Neural progenitor cell (in vitro differentiated cells): Measurements from ENCODE around the gene CD37.

Experiments used
- EZH2 ChIP-seq: fragments of 200-600 bp; sonication (generic); IDR thresholded peaks from 2 replicates; pipeline ENCODE4 v1.6.1; 2017; ENCODE audit warnings: antibody characterized with exemption, mild to moderate bottlenecking, moderate library complexity
- EZH2phosphoT487 ChIP-seq: fragments of 200-600 bp; sonication (generic); IDR thresholded peaks from 2 replicates; pipeline ENCODE4 v1.6.1; 2017; ENCODE audit warnings: antibody characterized with exemption
- TF ChIP-seq, protein P1 (sequence below): fragments of 200-600 bp; sonication (generic); IDR thresholded peaks from 2 replicates; pipeline ENCODE4 v1.5.1; 2017; ENCODE audit warnings: antibody characterized with exemption, mild to moderate bottlenecking

DNA sequence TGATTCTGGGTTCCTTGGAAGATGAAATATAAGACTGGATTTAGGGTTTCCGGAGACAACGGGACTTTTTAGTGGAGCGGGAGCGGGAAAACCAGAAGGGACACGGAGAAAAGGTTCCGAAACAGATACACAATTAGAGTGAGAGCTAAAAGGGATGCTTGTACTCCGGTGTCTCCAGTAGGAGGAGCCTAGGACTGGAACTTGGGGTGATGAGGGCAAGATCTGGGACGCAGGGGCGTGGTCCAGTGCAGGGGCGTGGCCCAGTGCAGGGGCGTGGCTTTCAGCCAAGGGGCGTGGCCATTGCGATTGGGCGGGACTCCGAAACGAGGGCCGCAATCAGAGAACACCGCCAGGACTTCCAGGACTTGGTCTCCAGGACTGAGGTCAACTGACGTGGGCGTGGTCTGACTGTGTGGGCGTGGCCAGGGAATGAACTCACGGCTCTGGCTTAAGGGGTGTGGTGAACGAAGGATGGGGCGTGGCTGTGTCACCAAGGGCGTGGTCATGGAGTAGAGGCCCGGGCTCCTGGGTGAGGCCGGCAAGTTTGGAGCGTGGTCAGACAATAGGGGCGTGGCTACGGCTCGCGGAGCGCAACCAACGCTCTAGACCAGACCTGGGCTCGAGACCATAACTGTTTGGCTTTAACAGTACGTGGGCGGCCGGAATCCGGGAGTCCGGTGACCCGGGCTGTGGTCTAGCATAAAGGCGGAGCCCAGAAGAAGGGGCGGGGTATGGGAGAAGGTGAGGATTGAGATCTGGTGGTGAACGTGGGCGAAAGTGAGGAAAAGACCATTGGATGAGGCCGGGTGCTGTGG is 28.3 kb downstream of the CD37 start, which contains the start of gene DKKL1:
- TF ChIP-seq, protein P1, sequence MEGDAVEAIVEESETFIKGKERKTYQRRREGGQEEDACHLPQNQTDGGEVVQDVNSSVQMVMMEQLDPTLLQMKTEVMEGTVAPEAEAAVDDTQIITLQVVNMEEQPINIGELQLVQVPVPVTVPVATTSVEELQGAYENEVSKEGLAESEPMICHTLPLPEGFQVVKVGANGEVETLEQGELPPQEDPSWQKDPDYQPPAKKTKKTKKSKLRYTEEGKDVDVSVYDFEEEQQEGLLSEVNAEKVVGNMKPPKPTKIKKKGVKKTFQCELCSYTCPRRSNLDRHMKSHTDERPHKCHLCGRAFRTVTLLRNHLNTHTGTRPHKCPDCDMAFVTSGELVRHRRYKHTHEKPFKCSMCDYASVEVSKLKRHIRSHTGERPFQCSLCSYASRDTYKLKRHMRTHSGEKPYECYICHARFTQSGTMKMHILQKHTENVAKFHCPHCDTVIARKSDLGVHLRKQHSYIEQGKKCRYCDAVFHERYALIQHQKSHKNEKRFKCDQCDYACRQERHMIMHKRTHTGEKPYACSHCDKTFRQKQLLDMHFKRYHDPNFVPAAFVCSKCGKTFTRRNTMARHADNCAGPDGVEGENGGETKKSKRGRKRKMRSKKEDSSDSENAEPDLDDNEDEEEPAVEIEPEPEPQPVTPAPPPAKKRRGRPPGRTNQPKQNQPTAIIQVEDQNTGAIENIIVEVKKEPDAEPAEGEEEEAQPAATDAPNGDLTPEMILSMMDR = peak; percentile 48
- no peak for TF ChIP-seq EZH2
- TF ChIP-seq EZH2phosphoT487 = no peak
